SW 1271 (cell line): ENCODE data around the gene NME3.

Source experiments
- DNase-seq, 2 experiments: peaks; one replicate each; lab custom pipeline; 2025; lab: John Stamatoyannopoulos, UW

Gene NME3

GRCh38 chr16:1724491-1724890 lies 46.9 kb downstream of the NME3 start:
- DNase-seq, result no peak

GRCh38 chr16:1723450-1724147 lies 47.7 kb downstream of the NME3 start:
- DNase-seq, result peak in 1 of 2 experiments; percentile 22

- no peak for DNase-seq
Observed at GRCh38 chr16:1721372-1721771, 50.0 kb downstream of the NME3 start.
